ENCODE measurements around the gene ABCC8. TPM values are rescaled to one million over a fixed set of nuclear protein-coding genes. Genes with fewer than 3 reads are reported as not detected.

The ABCC8 gene
- total and polyA plus RNA-seq, 10 of the 15 experiments (the other 5 are each of a cell fraction or from before 2014, with no cell fraction given), result not detected

DNA sequence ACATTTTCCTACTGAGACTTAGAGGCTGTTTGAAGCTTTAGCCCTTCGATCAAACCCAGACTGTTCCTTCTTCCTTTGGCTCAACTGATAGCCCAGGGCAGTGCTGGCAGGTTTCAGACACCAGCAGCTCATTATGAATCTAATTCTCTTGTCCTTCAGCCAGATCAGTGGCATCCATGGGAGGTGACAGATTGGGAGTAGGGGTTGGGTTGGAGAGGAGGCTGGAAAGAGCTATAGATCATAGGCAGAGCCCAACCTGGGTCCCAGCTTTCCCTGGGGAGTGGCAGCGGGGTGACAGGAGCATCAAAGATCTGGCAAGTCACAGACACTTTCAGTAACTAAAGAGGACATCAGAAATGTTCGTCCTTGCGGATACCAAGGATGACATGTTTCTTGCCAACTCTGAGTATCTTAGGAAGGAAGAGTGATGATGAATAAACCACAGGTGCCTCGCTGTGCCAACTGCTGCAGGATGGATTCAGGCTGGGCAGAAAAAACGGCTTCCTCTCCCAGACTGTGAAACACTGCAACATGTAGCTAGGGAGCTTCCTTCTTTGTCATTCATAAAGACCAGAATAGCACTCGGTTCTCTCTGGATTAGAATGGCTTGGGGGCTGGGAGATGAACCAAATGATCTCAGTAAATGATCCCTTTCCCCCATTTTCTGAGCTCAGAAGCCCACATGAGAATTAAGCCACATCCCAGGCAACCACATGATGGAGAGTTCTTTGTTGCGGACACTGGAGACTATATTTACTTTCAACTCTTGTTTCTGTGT is 19.1 kb downstream of the ABCC8 start:
- ATAC-seq (no peak), FAIRE-seq (no peak), DNase-seq (ENCODE audit: low read depth, low spot score) (no peak)
- ChIA-PET POLR2A (no interaction called here), RAD21 (ENCODE audit: unreplicated experiment) (no interaction called here), CTCF (no interaction called here), SMC1A (ENCODE audit: uncharacterized antibody, unreplicated experiment) (no interaction called here)
- Histone ChIP-seq H4K20me1 (ENCODE audit: control insufficient read depth, insufficient read depth) (no peaks in the 10 kb centered on the region), H3K9ac (ENCODE audit: control insufficient read depth, insufficient read depth, low read length) (no peak overlapping the region), H3K79me2 (ENCODE audit: control insufficient read depth, insufficient read depth, low read length) (no peaks in the 10 kb centered on the region), H3K27me3 (replicated peaks in 1 of 2; ENCODE audit: control insufficient read depth in 2 of 2, insufficient read depth in 2 of 2, low read length in 1 of 2) (peaks cover 2% of the 10 kb centered on the region in 2 experiments; a peak in 1 of 4 replicates), H2AFZ (ENCODE audit: control insufficient read depth, low read depth, low read length) (no peak overlapping the region), H3K4me2 (ENCODE audit: control insufficient read depth, insufficient read depth) (no peak overlapping the region), H3K27ac (ENCODE audit: control insufficient read depth, insufficient read depth) (no peak overlapping the region), H3K36me3 (ENCODE audit: control insufficient read depth in 2 of 2, insufficient read depth in 2 of 2, low read length in 1 of 2) (no peaks in the 10 kb centered on the region), H3K9me3 (replicated peaks; ENCODE audit: control insufficient read depth, insufficient read depth, low read length) (no peaks in the 10 kb centered on the region), H3K4me3 (no peak overlapping the region), H3K4me1 (ENCODE audit: control insufficient read depth, insufficient read depth, low read length) (no peaks in the 10 kb centered on the region)
- BruUV-seq (replicated peaks), result no TSS peak
- in situ Hi-C loops (cut with MboI) (no loop called here), intact Hi-C loops (cut with micrococcal nuclease; ENCODE audit: unreplicated experiment) (no loop called here)
- 18% methylated on average over 8 of the region's 8 CpGs for WGBS (ENCODE audit: insufficient coverage, insufficient replicate concordance, low lambda C conversion rate, missing lambda C conversion rate)
- TF ChIP-seq ZNF274 (IDR thresholded peaks at IDR 0.05; ENCODE audit: insufficient read depth, insufficient read length), result no peak
- TF ChIP-seq IRF4 (IDR thresholded peaks at IDR 0.05; ENCODE audit: low read depth, low read length), result no peak
- no peak for TF ChIP-seq YY1 (IDR thresholded peaks at IDR 0.05; ENCODE audit: low read depth, low read length)
- TF ChIP-seq HDAC2 (IDR thresholded peaks at IDR 0.05), result no peak
- TF ChIP-seq TBL1XR1 (IDR thresholded peaks at IDR 0.05; ENCODE audit: low read depth, low read length), result no peak
- TF ChIP-seq STAT3 (IDR thresholded peaks at IDR 0.05; ENCODE audit: low read depth, low read length), result no peak
- no peak for TF ChIP-seq BRCA1 (IDR thresholded peaks at IDR 0.05; ENCODE audit: low read depth, low read length)
- no peak for TF ChIP-seq ZNF384 (IDR thresholded peaks at IDR 0.05; ENCODE audit: borderline replicate concordance, low read depth, low read length)
- no peak for TF ChIP-seq TARDBP (IDR thresholded peaks at IDR 0.05; ENCODE audit: borderline replicate concordance)
- TF ChIP-seq ZNF622 (IDR thresholded peaks at IDR 0.05), result no peak
- TF ChIP-seq NBN (IDR thresholded peaks at IDR 0.05), result no peak
- TF ChIP-seq, protein P1, sequence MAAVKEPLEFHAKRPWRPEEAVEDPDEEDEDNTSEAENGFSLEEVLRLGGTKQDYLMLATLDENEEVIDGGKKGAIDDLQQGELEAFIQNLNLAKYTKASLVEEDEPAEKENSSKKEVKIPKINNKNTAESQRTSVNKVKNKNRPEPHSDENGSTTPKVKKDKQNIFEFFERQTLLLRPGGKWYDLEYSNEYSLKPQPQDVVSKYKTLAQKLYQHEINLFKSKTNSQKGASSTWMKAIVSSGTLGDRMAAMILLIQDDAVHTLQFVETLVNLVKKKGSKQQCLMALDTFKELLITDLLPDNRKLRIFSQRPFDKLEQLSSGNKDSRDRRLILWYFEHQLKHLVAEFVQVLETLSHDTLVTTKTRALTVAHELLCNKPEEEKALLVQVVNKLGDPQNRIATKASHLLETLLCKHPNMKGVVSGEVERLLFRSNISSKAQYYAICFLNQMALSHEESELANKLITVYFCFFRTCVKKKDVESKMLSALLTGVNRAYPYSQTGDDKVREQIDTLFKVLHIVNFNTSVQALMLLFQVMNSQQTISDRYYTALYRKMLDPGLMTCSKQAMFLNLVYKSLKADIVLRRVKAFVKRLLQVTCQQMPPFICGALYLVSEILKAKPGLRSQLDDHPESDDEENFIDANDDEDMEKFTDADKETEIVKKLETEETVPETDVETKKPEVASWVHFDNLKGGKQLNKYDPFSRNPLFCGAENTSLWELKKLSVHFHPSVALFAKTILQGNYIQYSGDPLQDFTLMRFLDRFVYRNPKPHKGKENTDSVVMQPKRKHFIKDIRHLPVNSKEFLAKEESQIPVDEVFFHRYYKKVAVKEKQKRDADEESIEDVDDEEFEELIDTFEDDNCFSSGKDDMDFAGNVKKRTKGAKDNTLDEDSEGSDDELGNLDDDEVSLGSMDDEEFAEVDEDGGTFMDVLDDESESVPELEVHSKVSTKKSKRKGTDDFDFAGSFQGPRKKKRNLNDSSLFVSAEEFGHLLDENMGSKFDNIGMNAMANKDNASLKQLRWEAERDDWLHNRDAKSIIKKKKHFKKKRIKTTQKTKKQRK (IDR thresholded peaks at IDR 0.05; ENCODE audit: low read depth, low read length), result no peak
- no peak for TF ChIP-seq NFYA (IDR thresholded peaks at IDR 0.05; ENCODE audit: borderline replicate concordance, low read depth, low read length)
